22Rv1 (cell line): ENCODE data around the gene PRPF39.

Experiments
- ZFX ChIP-seq: fragments of 450-650 bp; IDR thresholded peaks from 2 replicates; pipeline ENCODE4 v1.6.1; 2017; ENCODE audit warnings: antibody characterized with exemption, borderline replicate concordance
- TF ChIP-seq, protein P1 (sequence below): fragments of 450-650 bp; IDR thresholded peaks from 2 replicates; pipeline ENCODE4 v1.5.1; 2017; ENCODE audit warnings: mild to moderate bottlenecking

DNA sequence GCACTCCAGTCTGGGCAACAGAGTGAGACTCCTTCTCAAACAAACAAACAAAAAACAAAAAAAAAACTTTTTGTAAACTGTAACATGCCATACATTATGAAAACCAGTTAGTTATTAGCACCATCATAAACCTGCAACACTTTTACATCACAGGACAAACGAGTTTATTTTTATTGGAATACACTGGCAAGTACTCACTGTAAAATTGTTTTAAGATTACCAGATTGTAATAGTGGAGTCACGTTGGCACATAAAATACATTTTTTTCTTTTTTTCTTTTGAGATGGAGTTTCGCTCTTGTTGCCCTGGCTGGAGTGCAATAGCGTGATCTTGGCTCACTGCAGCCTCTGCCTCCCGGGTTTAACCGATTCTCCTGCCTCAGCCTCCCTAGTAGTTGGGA lies 34.7 kb downstream of the PRPF39 start:
- TF ChIP-seq, protein P1, sequence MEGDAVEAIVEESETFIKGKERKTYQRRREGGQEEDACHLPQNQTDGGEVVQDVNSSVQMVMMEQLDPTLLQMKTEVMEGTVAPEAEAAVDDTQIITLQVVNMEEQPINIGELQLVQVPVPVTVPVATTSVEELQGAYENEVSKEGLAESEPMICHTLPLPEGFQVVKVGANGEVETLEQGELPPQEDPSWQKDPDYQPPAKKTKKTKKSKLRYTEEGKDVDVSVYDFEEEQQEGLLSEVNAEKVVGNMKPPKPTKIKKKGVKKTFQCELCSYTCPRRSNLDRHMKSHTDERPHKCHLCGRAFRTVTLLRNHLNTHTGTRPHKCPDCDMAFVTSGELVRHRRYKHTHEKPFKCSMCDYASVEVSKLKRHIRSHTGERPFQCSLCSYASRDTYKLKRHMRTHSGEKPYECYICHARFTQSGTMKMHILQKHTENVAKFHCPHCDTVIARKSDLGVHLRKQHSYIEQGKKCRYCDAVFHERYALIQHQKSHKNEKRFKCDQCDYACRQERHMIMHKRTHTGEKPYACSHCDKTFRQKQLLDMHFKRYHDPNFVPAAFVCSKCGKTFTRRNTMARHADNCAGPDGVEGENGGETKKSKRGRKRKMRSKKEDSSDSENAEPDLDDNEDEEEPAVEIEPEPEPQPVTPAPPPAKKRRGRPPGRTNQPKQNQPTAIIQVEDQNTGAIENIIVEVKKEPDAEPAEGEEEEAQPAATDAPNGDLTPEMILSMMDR: no peak
- TF ChIP-seq ZFX: no peak
